Tibial artery (tissue), 4 donors: ENCODE data around the gene ATP2B2.

Source experiments
- DNase-seq, 2 donors: peaks; one replicate each; pipeline ENCODE4 v3.0.0-alpha.2; 2019
- H3K27ac ChIP-seq, 2 donors: fragments of 200-600 bp; sonication (generic) in 1 of 2; 1 replicate in 1 of 2; 2 replicates in 1 of 2; pipeline ENCODE4 v1.5.1; 2018 to 2019; ENCODE audit warnings: mild to moderate bottlenecking in 1 of 2
- H3K27me3 ChIP-seq, 2 donors: fragments of 200-600 bp; sonication (generic) in 1 of 2; one replicate each; pipeline versions ENCODE4 v1.5.1 to v1.6.0; 2016 to 2019
- H3K36me3 ChIP-seq, 3 donors: fragments of 200-600 bp; sonication (generic) in 2 of 3; one replicate each; pipeline ENCODE4 v1.5.1; 2016 to 2019; ENCODE audit warnings: mild to moderate bottlenecking in 2 of 3
- H3K4me1 ChIP-seq, 4 donors: fragments of 200-600 bp; sonication (generic) in 2 of 4; 1 replicate in 3 of 4; 2 replicates in 1 of 4; pipeline ENCODE4 v1.5.1; 2016 to 2019
- H3K4me3 ChIP-seq, 2 donors: fragments of 200-600 bp; sonication (generic) in 1 of 2; 1 replicate in 1 of 2; 2 replicates in 1 of 2; pipeline ENCODE4 v1.5.1; 2018 to 2019; ENCODE audit warnings: mild to moderate bottlenecking in 2 of 2
- H3K9me3 ChIP-seq, 3 donors: fragments of 200-600 bp; sonication (generic) in 1 of 3; one replicate each; pipeline ENCODE4 v1.5.1; 2016 to 2019
- intact Hi-C: fragments of 100-400 bp; cut with DNase I; formaldehyde crosslinking; loops from one replicate; pipeline ENCODE4 v1.15.0; 2023; ENCODE audit warnings: low total_unique reads
- TF ChIP-seq, protein P1 (sequence below), 2 experiments: fragments of 200-600 bp in 1 of 2; fragments of 450-650 bp in 1 of 2; IDR thresholded peaks; one replicate each; pipeline ENCODE4 v1.5.1; 2017 to 2019; ENCODE audit warnings: antibody characterized with exemption in 2 of 2, mild to moderate bottlenecking in 1 of 2, moderate library complexity in 1 of 2

ATP2B2 gene

GRCh38 chr3:10370429-10370828 is 135.0 kb downstream of the ATP2B2 start:
- Histone ChIP-seq H3K9me3 (peaks cover 0 to 6% (median 0%) of the 10 kb centered on the region in 3 donors), H3K27me3 (peaks cover 0 to 11% of the 10 kb centered on the region in 2 donors), H3K4me1 (no peaks in the 10 kb centered on the region), H3K4me3 (no peak overlapping the region), H3K27ac (no peak overlapping the region), H3K36me3 (no peaks in the 10 kb centered on the region)
- intact Hi-C loops = no loop called here
- TF ChIP-seq, protein P1, sequence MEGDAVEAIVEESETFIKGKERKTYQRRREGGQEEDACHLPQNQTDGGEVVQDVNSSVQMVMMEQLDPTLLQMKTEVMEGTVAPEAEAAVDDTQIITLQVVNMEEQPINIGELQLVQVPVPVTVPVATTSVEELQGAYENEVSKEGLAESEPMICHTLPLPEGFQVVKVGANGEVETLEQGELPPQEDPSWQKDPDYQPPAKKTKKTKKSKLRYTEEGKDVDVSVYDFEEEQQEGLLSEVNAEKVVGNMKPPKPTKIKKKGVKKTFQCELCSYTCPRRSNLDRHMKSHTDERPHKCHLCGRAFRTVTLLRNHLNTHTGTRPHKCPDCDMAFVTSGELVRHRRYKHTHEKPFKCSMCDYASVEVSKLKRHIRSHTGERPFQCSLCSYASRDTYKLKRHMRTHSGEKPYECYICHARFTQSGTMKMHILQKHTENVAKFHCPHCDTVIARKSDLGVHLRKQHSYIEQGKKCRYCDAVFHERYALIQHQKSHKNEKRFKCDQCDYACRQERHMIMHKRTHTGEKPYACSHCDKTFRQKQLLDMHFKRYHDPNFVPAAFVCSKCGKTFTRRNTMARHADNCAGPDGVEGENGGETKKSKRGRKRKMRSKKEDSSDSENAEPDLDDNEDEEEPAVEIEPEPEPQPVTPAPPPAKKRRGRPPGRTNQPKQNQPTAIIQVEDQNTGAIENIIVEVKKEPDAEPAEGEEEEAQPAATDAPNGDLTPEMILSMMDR (IDR thresholded peaks at IDR 0.05) = no peak
- DNase-seq = no peak

- Histone ChIP-seq H3K27ac (no peak overlapping the region), H3K36me3 (no peaks in the 10 kb centered on the region), H3K27me3 (peaks cover 0 to 15% of the 10 kb centered on the region in 2 donors), H3K9me3 (peaks cover 0 to 6% (median 0%) of the 10 kb centered on the region in 3 donors), H3K4me3 (no peak overlapping the region), H3K4me1 (no peaks in the 10 kb centered on the region)
- TF ChIP-seq, protein P1 (IDR thresholded peaks at IDR 0.05) = no peak
- intact Hi-C loops = no loop called here
- no peak for DNase-seq
Observed at GRCh38 chr3:10368512-10368911, 136.9 kb downstream of the ATP2B2 start.

- peaks cover 0 to 6% (median 3%) of the 10 kb centered on the region in 3 donors for H3K9me3 ChIP-seq
- TF ChIP-seq, protein P1 (IDR thresholded peaks at IDR 0.05) = no peak
- no peak overlapping the region for H3K4me3 ChIP-seq
- no peaks in the 10 kb centered on the region for H3K4me1 ChIP-seq
- H3K27me3 ChIP-seq = peaks cover 0 to 15% of the 10 kb centered on the region in 2 donors
- no peak for DNase-seq
- no peaks in the 10 kb centered on the region for H3K36me3 ChIP-seq
- H3K27ac ChIP-seq = no peak overlapping the region
- intact Hi-C loops = no loop called here
Observed at GRCh38 chr3:10367506-10367905, 137.9 kb downstream of the ATP2B2 start.

- no peak for DNase-seq
- H3K36me3 ChIP-seq = no peaks in the 10 kb centered on the region
- no peaks in the 10 kb centered on the region for H3K4me1 ChIP-seq
- H3K4me3 ChIP-seq = no peak overlapping the region
- TF ChIP-seq, protein P1 (IDR thresholded peaks at IDR 0.05) = no peak
- no peak overlapping the region for H3K27ac ChIP-seq
- H3K27me3 ChIP-seq = peaks cover 0 to 18% of the 10 kb centered on the region in 2 donors
- intact Hi-C loops = no loop called here
- H3K9me3 ChIP-seq = peaks cover 0 to 6% (median 3%) of the 10 kb centered on the region in 3 donors
Observed at GRCh38 chr3:10366651-10367101, 138.7 kb downstream of the ATP2B2 start.

- no peaks in the 10 kb centered on the region for H3K36me3 ChIP-seq
- intact Hi-C loops = no loop called here
- H3K27me3 ChIP-seq = peaks cover 0 to 21% of the 10 kb centered on the region in 2 donors
- no peak overlapping the region for H3K27ac ChIP-seq
- TF ChIP-seq, protein P1 (IDR thresholded peaks at IDR 0.05) = no peak
- no peak overlapping the region for H3K4me3 ChIP-seq
- DNase-seq = no peak
- no peaks in the 10 kb centered on the region for H3K4me1 ChIP-seq
- peaks cover 0 to 3% (median 0%) of the 10 kb centered on the region in 3 donors for H3K9me3 ChIP-seq
Observed at GRCh38 chr3:10365791-10366190, 139.6 kb downstream of the ATP2B2 start.

DNA sequence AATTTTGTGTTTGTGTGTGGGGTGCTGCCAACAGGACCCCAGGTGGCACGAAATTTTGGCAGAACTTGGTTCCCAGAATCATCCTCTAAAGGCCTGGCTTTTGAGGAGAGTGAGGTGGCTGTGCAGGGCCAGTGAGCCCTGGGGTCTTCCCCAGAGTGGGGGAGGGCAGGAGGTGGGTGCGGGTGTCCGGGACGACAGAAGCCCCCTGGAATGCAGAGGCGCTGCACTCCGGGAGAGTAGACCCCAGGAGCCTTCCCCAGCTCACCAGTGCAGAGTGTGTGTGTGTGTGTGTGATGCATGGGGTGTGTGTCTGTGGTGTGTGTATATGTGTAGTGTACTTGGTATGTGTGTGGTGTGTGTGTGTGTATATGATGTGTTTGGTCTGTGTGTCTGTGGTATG is 140.1 kb downstream of the ATP2B2 start:
- Histone ChIP-seq H3K27ac (no peak overlapping the region), H3K36me3 (no peaks in the 10 kb centered on the region), H3K4me3 (no peak overlapping the region), H3K27me3 (peaks cover 0 to 21% of the 10 kb centered on the region in 2 donors), H3K4me1 (no peaks in the 10 kb centered on the region), H3K9me3 (peaks cover 0 to 4% (median 3%) of the 10 kb centered on the region in 3 donors)
- TF ChIP-seq, protein P1 (IDR thresholded peaks at IDR 0.05) = no peak
- no peak for DNase-seq
- intact Hi-C loops = no loop called here
